ENCODE data around the gene CSPG5.

CSPG5 gene

DNA sequence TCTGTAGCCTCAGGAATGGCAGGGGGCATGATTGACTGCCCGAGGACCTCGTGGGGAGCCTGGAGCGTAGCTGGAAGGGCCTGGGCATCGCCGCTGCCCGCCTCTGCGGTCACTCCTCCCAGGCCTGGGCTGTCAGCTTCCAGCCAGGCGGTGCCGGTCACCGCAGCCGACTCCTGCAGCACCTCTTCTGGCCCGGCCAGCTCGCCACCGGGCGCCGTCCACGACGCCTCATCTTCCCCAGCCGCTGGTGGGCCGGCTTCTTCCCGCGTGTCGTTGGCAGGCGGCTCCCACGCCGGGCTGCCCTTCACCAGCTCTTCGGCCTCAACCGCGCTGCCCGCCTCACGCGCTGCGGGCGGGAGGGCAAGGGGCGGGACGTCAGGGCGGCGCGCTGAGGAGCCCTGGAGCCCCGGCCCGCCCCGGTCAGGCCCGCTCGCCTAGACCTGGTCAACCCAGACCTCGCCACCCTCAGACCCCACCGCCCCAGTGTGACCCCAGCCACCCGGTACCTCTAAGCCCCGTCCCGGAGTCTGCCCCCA, 1.0 kb downstream of the CSPG5 start:
- peaks cover 81% of the 10 kb centered on the region for H3K27me3 Mint-ChIP-seq
- H3K4me3 Mint-ChIP-seq, result peak overlapping the region; percentile 68
- H3K27ac Mint-ChIP-seq, result no peak overlapping the region
- CTCF ChIA-PET, result interaction anchor here (1.3 kb wide), 1 partner anchor 55 kb away, joined by 3 read pairs; no protein-coding TSS in a partner anchor
- no peaks in the 10 kb centered on the region for H3K4me1 Mint-ChIP-seq
- no peaks in the 10 kb centered on the region for H3K9me3 Mint-ChIP-seq
- H3K36me3 Mint-ChIP-seq, result no peaks in the 10 kb centered on the region
- no peak for DNase-seq

GRCh38 chr3:47573190-47574172, 5.2 kb downstream of the CSPG5 start:
- H3K27ac Mint-ChIP-seq, result no peak overlapping the region
- H3K36me3 Mint-ChIP-seq, result no peaks in the 10 kb centered on the region
- H3K4me1 Mint-ChIP-seq, result no peaks in the 10 kb centered on the region
- no peak for DNase-seq
- peaks cover 81% of the 10 kb centered on the region for H3K27me3 Mint-ChIP-seq
- no peak overlapping the region for H3K4me3 Mint-ChIP-seq
- H3K9me3 Mint-ChIP-seq, result no peaks in the 10 kb centered on the region
- CTCF ChIA-PET, result no interaction called here

- Mint-ChIP-seq H3K27me3 (peaks cover 70% of the 10 kb centered on the region), H3K27ac (no peak overlapping the region), H3K4me1 (no peaks in the 10 kb centered on the region), H3K9me3 (no peaks in the 10 kb centered on the region), H3K4me3 (no peak overlapping the region), H3K36me3 (no peaks in the 10 kb centered on the region)
- CTCF ChIA-PET, result no interaction called here
- DNase-seq, result no peak
Measured at GRCh38 chr3:47571391-47572175, 7.1 kb downstream of the CSPG5 start.

DNA sequence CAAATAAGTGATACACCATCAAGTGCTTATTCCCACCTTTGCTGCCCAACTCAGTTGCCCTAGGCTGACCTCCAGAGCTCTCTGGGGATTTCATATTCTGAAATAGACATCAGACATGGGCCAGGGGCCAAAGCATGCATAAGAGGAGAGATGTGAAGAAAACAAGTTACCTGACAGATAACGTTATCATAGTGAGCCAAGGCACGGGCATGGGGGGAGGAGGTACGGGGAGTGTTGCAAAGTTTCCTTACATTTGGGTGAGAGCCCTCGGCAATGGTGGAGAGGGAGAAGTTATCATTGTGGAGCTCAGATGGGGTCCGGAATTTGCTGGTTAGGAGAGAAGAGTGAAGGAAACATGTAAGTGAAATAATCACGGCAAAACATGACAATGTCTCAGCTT, 9.8 kb downstream of the CSPG5 start:
- no peaks in the 10 kb centered on the region for H3K4me1 Mint-ChIP-seq
- CTCF ChIA-PET, result no interaction called here
- H3K27me3 Mint-ChIP-seq, result peaks cover 53% of the 10 kb centered on the region
- DNase-seq, result no peak
- H3K27ac Mint-ChIP-seq, result no peak overlapping the region
- H3K36me3 Mint-ChIP-seq, result no peaks in the 10 kb centered on the region
- no peak overlapping the region for H3K4me3 Mint-ChIP-seq
- H3K9me3 Mint-ChIP-seq, result no peaks in the 10 kb centered on the region

DNA sequence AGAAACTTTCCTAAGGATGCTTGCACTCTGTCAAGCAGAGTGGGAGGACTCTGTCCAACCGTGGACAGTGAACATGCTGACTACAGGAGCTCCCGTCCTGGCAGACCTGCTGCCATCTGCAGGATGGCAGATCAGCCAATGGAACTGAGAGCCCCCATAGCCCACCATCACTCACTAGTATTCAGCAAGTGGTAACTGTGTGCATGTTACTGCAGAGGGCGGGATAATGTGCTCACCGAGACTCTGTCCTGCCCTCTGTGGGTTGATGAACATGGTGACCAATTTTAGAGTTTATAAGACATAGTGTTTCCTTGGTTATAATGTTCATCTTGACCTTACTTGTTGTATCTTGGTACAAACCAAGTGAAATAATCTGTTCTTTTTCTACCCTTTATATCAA, 11.5 kb downstream of the CSPG5 start:
- Mint-ChIP-seq H3K4me1 (no peaks in the 10 kb centered on the region), H3K27ac (no peak overlapping the region), H3K4me3 (no peak overlapping the region), H3K27me3 (peaks cover 35% of the 10 kb centered on the region), H3K9me3 (no peaks in the 10 kb centered on the region), H3K36me3 (no peaks in the 10 kb centered on the region)
- no peak for DNase-seq
- CTCF ChIA-PET, result no interaction called here

- H3K36me3 Mint-ChIP-seq, result no peaks in the 10 kb centered on the region
- no peak overlapping the region for H3K4me3 Mint-ChIP-seq
- H3K27ac Mint-ChIP-seq, result no peak overlapping the region
- H3K9me3 Mint-ChIP-seq, result no peaks in the 10 kb centered on the region
- H3K27me3 Mint-ChIP-seq, result peaks cover 30% of the 10 kb centered on the region
- no peak for DNase-seq
- no peaks in the 10 kb centered on the region for H3K4me1 Mint-ChIP-seq
- CTCF ChIA-PET, result no interaction called here
Measured at GRCh38 chr3:47566667-47567066, 12.0 kb downstream of the CSPG5 start.

DNA sequence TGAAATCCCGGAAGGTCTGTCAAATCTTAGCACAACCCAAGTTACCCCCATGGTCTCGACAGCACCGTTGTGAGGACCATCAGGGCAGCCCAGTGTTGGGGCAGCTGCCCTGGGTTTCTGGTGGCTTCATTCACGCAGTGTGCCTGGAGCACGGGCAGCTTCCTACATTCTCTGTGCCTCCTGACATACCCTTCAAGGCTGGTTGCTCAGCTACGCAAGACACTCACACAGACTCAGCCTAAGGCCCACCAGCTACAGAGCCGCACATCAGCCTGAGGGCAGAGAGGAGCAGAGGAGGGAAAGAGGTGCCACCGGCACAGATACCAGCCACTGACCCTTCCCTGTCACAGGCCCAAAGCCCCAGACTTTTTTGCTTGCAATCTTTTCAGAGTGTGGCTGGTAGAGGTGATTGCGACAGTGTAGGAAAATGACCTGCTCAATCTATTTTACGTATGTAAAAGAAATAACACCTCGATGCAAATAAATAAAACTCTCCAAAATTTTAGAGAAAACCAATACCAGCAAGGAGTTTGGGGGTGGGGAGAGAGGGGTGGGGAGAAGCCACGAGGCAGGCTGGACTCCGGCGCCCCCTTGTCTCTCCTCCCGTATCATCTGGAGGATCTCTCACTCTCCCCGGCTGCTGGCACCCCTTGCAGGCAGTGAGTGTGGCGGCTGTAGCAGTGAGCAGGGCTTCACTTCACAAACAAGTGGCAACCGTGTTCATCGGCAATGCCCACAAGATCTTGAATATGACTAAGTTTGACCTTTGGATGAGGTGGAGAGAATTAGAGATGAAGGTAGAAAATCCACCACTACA, 12.7 kb downstream of the CSPG5 start:
- H3K4me1 Mint-ChIP-seq, result no peaks in the 10 kb centered on the region
- no peak overlapping the region for H3K4me3 Mint-ChIP-seq
- CTCF ChIA-PET, result no interaction called here
- H3K27ac Mint-ChIP-seq, result no peak overlapping the region
- DNase-seq, result no peak
- H3K36me3 Mint-ChIP-seq, result no peaks in the 10 kb centered on the region
- H3K27me3 Mint-ChIP-seq, result peaks cover 23% of the 10 kb centered on the region
- H3K9me3 Mint-ChIP-seq, result no peaks in the 10 kb centered on the region

DNA sequence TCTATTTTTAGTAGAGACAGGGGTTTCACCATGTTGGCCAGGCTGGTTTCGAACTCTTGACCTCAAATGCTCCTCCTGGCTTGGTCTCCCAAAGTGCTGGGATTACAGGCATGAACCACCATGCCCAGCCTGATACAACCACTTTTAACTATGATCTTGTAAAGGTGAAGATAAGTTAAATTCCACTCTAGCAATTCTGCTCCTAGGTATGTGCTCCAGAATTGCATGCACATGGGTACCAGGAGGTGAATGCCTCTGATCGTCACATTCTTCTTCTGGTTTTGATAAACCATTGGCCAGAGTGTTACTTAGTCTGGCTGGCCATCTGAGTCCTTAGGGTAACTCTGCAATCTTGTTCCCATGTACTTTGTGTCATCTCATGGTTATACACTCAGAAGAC, 22.3 kb downstream of the CSPG5 start:
- CTCF ChIA-PET, result no interaction called here
- Mint-ChIP-seq H3K9me3 (no peaks in the 10 kb centered on the region), H3K36me3 (no peaks in the 10 kb centered on the region), H3K4me1 (no peaks in the 10 kb centered on the region), H3K27me3 (peaks cover 26% of the 10 kb centered on the region), H3K27ac (no peak overlapping the region), H3K4me3 (no peak overlapping the region)
- no peak for DNase-seq

GRCh38 chr3:47554335-47554734, 24.3 kb downstream of the CSPG5 start:
- H3K4me1 Mint-ChIP-seq, result no peaks in the 10 kb centered on the region
- CTCF ChIA-PET, result no interaction called here
- DNase-seq, result no peak
- H3K36me3 Mint-ChIP-seq, result no peaks in the 10 kb centered on the region
- no peak overlapping the region for H3K4me3 Mint-ChIP-seq
- no peak overlapping the region for H3K27ac Mint-ChIP-seq
- no peaks in the 10 kb centered on the region for H3K9me3 Mint-ChIP-seq
- peaks cover 44% of the 10 kb centered on the region for H3K27me3 Mint-ChIP-seq

GRCh38 chr3:47553407-47553806, 25.3 kb downstream of the CSPG5 start:
- Mint-ChIP-seq H3K9me3 (no peaks in the 10 kb centered on the region), H3K4me1 (no peaks in the 10 kb centered on the region), H3K36me3 (no peaks in the 10 kb centered on the region), H3K27ac (no peak overlapping the region), H3K27me3 (peaks cover 47% of the 10 kb centered on the region), H3K4me3 (no peak overlapping the region)
- DNase-seq, result no peak
- CTCF ChIA-PET, result interaction anchor here (0.6 kb wide), 1 partner anchor 129 kb away, joined by 3 read pairs; no protein-coding TSS in a partner anchor

DNA sequence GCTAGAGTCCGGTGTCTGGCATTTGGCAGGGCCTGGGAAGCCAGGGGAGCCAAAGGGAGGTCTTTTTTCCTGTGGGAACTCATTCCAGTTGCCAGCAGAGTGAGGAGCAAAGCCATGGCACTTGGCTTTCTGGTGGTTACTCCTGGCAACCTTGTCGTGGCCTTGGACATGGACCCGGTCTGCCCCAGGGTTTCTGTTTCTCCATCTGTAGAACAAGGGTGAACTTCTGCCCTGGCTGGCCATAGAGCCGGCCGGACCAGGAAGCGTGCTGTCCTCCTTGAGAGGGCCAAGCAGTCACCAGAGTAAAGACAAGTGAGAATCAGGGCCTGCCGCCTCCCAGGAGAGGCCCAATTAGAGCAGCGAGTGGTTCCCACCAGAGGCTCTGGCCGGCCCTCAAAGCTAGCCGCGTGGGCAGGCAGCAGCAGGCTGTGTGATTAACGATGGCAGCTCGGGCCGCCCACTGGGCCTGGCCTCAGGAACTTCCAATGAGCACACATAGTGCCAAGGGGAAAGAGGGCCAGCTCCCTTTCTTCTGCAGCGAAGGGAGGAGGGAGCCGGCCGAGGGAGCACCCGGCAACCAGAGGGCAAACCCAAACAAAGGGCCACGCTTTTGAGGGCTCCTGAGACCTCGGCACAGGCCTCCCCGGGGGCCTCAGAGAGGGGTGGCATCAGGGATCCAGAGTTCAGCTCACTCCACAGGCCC, 36.0 kb downstream of the CSPG5 start:
- no peak for DNase-seq
- Mint-ChIP-seq H3K4me3 (no peak overlapping the region), H3K36me3 (no peaks in the 10 kb centered on the region), H3K4me1 (no peaks in the 10 kb centered on the region), H3K27ac (no peak overlapping the region), H3K27me3 (peaks cover 38% of the 10 kb centered on the region), H3K9me3 (no peaks in the 10 kb centered on the region)
- CTCF ChIA-PET, result interaction anchor here (1.1 kb wide), 1 partner anchor 19 kb away, joined by 3 read pairs; no protein-coding TSS in a partner anchor

DNA sequence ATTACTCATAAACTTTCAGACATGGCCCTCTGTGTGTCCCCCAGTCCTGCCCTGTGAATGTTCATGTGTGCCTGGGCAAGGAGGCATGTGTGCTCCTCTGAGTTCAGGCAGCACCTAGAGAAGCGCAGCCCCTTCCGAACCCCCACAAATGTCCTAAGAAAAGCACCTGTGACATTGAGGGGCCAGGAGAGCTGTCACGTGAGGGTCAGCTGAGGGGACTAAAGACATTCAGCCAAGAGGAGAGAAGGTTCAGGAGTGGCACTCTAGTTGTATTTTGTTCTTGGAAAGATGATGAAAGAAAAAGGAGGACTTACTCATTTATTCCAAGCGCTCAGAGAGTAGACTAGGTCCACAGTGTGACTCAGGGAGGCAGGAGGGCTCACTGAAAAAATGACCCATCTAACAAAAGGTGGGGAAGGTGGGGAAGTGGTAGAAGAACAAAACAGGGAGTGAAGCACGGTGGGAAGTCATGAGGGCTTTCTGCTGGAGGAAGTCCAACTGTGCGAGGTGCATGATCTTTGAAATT, 37.0 kb downstream of the CSPG5 start:
- Mint-ChIP-seq H3K9me3 (no peaks in the 10 kb centered on the region), H3K4me1 (no peaks in the 10 kb centered on the region), H3K4me3 (no peak overlapping the region), H3K27me3 (peaks cover 32% of the 10 kb centered on the region), H3K36me3 (no peaks in the 10 kb centered on the region), H3K27ac (no peak overlapping the region)
- no peak for DNase-seq
- CTCF ChIA-PET, result interaction anchor here (1.1 kb wide), 1 partner anchor 18 kb away, joined by 3 read pairs; no protein-coding TSS in a partner anchor

DNA sequence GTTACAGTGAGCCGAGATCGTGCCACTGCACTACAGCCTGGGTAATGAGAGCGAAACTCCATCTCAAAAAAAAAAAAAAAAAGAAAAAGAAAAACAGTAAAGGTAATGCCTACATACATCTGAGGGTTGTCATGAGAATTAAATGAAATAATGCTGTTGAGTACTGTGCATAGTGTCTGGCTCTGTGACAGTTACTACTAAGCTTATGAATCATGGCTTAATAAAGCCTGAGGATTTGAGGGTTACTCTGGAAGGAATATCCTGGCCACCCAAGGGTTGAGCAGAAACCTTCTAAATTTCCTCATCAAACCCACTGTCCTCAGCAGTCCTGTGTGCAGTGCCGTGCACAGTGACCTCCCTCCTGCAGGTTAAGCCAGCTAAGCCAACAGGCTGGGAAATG, 38.4 kb downstream of the CSPG5 start:
- CTCF ChIA-PET, result no interaction called here
- H3K4me3 Mint-ChIP-seq, result no peak overlapping the region
- H3K4me1 Mint-ChIP-seq, result no peaks in the 10 kb centered on the region
- H3K9me3 Mint-ChIP-seq, result no peaks in the 10 kb centered on the region
- no peaks in the 10 kb centered on the region for H3K36me3 Mint-ChIP-seq
- no peak for DNase-seq
- H3K27me3 Mint-ChIP-seq, result peaks cover 22% of the 10 kb centered on the region
- no peak overlapping the region for H3K27ac Mint-ChIP-seq
